Measurements from ENCODE around the gene VPS50.

The VPS50 gene

GRCh38 chr7:93218997-93219827 is 13.0 kb upstream of the VPS50 start:
- no peak for DNase-seq (ENCODE audit: low read depth)
- no peak for TF ChIP-seq CTCF (conservative IDR thresholded peaks at IDR 0.05; ENCODE audit: low read depth, low read length)
- no peak overlapping the region for H3K4me3 ChIP-seq (ENCODE audit: low read depth, low read length)

- DNase-seq (ENCODE audit: low read depth), result no peak
- no peak for TF ChIP-seq CTCF (conservative IDR thresholded peaks at IDR 0.05; ENCODE audit: low read depth, low read length)
Observed at GRCh38 chr7:93219868-93220267, 12.3 kb upstream of the VPS50 start.

DNA sequence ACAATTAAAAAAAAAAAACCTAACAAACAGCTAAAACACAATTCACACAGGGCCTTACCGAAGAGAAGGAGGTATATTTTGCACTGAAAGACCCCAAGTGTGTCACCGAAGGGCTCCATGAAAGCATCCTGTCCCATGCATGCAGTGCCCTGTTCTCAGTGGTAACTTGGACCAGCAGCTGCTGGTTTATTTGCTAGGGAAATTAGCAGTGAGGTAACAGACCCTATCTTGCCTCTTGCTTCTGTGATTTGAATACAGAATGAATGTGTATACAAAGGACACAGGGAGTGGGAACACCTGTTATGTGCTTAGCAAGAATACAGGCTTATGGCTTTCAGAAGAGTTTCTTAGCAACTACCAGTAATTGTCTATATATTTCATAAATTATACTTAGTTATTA is 5.9 kb upstream of the VPS50 start, which contains the start of gene HEPACAM2:
Gene HEPACAM2, minus strand, starts transcription at position 160 of the 400 bp plus-strand sequence.
- no peak for DNase-seq (ENCODE audit: low read depth)
- no peak for TF ChIP-seq CTCF (conservative IDR thresholded peaks at IDR 0.05; ENCODE audit: low read depth, low read length)
- H3K4me3 ChIP-seq (ENCODE audit: low read depth, low read length), result no peak within 1 kb of the TSS

More at GRCh38 chr7:93219868-93220267, 12.3 kb upstream of the VPS50 start:
- no peak overlapping the region for H3K4me3 ChIP-seq (ENCODE audit: low read depth, low read length)

DNA sequence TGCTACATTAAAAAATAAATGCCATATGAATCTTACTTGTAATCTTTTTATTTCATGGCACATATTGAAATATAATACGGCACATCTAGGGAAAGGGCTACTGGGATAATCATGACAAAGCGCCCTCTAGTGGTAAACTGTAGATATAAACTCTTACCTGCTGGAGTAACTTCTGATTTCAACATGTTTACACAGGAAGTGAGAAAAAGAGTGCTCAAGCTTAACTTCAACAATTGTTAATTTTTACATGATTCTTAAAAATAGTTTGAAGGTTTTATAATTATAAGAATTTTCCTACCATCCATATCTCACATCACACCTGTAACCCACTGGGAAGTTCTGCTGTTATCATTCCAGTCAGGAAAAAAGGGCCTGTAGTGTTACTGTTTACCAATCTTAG is 3.9 kb upstream of the VPS50 start:
- TF ChIP-seq CTCF (conservative IDR thresholded peaks at IDR 0.05; ENCODE audit: low read depth, low read length), result peak; percentile 67
- no peak overlapping the region for H3K4me3 ChIP-seq (ENCODE audit: low read depth, low read length)
- peak; percentile 81 for DNase-seq (ENCODE audit: low read depth)

GRCh38 chr7:93231259-93231658 is 907 bp upstream of the VPS50 start:
- DNase-seq (ENCODE audit: low read depth), result no peak
- no peak for TF ChIP-seq CTCF (conservative IDR thresholded peaks at IDR 0.05; ENCODE audit: low read depth, low read length)
- H3K4me3 ChIP-seq (ENCODE audit: low read depth, low read length), result peak overlapping the region; percentile 93

DNA sequence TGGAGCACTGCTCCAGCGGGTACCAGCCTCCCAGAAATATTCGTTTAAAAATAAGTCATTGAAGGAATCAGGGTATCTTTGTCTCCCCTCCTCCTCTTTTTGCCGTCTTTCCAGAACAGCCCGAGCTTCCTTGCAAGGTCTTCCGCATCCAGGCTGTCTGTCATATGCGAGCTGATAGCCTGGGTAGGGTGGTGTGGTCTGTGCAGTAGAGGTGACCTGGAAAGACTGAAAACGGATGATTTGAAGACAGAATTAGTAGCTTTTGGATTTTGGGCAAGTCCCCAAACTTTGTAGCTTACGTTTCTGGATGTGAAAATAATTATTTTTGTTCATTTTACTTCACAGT is 480 bp downstream of the VPS50 start:
- no peak for DNase-seq (ENCODE audit: low read depth)
- peak overlapping the region; percentile 93 for H3K4me3 ChIP-seq (ENCODE audit: low read depth, low read length)
- no peak for TF ChIP-seq CTCF (conservative IDR thresholded peaks at IDR 0.05; ENCODE audit: low read depth, low read length)

DNA sequence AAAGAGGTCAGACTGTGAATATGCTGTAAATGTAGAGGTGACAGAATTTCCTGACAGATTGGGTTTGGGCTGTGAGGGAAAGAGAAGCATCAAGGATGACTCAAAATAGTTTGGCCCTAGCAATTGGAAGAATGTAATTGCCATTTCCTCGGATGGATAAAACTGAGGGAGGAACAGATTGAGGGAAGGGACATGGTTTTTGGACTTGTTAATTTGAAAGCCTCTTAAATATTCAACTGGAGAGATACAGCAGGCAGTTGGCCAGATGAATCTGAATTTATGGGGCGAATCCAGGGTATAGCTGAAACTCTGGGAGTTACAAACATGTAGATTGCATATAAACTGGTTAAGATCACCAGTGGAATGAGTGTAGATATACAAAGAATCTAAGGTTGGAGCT is 3.4 kb downstream of the VPS50 start:
- DNase-seq (ENCODE audit: low read depth), result no peak
- no peak overlapping the region for H3K4me3 ChIP-seq (ENCODE audit: low read depth, low read length)
- no peak for TF ChIP-seq CTCF (conservative IDR thresholded peaks at IDR 0.05; ENCODE audit: low read depth, low read length)

Measured in choroid plexus epithelial cell (primary cell).